ENCODE measurements around the gene NDNF.

Gene NDNF, protein sequence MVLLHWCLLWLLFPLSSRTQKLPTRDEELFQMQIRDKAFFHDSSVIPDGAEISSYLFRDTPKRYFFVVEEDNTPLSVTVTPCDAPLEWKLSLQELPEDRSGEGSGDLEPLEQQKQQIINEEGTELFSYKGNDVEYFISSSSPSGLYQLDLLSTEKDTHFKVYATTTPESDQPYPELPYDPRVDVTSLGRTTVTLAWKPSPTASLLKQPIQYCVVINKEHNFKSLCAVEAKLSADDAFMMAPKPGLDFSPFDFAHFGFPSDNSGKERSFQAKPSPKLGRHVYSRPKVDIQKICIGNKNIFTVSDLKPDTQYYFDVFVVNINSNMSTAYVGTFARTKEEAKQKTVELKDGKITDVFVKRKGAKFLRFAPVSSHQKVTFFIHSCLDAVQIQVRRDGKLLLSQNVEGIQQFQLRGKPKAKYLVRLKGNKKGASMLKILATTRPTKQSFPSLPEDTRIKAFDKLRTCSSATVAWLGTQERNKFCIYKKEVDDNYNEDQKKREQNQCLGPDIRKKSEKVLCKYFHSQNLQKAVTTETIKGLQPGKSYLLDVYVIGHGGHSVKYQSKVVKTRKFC

DNA sequence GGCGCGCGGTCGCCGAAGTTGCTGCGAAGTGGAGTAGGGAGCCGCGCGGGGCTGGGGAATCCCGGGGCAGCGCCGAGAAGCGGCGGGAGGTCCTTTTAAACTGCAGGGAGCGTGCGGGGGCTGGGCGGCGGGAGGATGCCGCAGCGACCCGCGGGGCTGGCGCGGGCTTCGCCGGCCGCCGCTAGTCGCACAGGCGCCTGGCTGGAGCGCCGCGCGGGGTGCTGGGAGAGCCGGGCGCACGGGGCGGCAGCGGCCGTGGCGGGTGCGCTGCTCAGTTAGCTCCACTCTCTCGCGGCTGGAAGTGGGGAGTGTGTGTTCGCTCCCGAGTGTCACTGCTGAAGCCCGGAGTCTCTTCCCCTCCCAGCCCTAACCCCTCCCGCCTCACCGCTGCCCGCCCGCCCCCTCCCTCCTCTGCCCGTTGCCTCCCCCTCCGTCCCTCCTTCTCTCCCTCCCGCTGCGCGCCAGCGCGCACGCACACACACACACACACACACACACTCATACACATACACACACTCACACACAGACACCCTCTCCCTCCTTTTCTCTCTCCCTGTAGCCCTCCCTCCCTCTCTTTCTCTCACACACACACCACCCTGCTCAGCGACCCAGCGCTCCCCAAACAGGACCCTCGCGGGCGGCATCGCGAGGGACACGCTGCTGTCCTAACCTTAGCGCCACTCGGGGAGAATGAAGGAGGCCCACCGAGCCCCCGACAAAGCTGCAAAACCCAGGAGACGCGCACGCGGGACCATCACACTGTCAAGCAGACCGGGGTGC, at the start of gene NDNF:
TSS of gene NDNF (minus strand) at position 312 of the 780 bp plus-strand sequence. CDS start 26,698 bp downstream, outside the sequence.
- peak; percentile 27 to 41 for DNase-seq

- DNase-seq, result no peak
Measured at GRCh38 chr4:121119715-121120114, 47.4 kb upstream of the NDNF start.

GRCh38 chr4:121118344-121118743, 46.0 kb upstream of the NDNF start:
- no peak for DNase-seq

GRCh38 chr4:121114756-121115155, 42.4 kb upstream of the NDNF start:
- DNase-seq, result no peak

GRCh38 chr4:121112530-121112929, 40.2 kb upstream of the NDNF start:
- peak in 1 of 2 donors; percentile 14 for DNase-seq

- DNase-seq, result no peak
Measured at GRCh38 chr4:121108557-121108956, 36.2 kb upstream of the NDNF start.

- DNase-seq, result no peak
Measured at GRCh38 chr4:121107507-121107906, 35.2 kb upstream of the NDNF start.

GRCh38 chr4:121100093-121100775, 27.9 kb upstream of the NDNF start:
- no peak for DNase-seq

DNA sequence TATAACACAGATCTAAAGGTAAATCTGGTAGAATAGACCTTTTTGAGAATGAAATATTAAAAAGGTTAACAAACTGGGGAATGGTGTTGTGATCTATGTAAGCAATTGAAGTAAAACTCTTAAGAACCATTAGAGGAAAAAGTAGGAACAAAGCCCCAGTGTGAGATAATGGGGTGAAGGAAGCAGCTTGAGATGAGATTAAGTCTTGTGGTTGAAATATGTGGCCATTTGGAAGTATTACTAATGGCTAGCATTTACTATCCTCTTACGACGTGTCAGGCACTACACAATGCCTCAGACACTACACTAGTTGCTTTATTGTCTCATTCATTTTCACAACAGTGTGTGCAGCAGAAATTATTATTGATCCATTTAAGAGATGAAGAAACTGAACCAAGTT, 25.9 kb upstream of the NDNF start:
- no peak for DNase-seq

- DNase-seq, result peak in 1 of 2 donors; percentile 49
Measured at GRCh38 chr4:121096629-121097028, 24.3 kb upstream of the NDNF start.

- DNase-seq, result no peak
Measured at GRCh38 chr4:121096191-121096590, 23.9 kb upstream of the NDNF start.

- no peak for DNase-seq
Measured at GRCh38 chr4:121094297-121094966, 22.1 kb upstream of the NDNF start.

- no peak for DNase-seq
Measured at GRCh38 chr4:121093261-121093660, 20.9 kb upstream of the NDNF start.

GRCh38 chr4:121091941-121092340, 19.6 kb upstream of the NDNF start:
- no peak for DNase-seq

GRCh38 chr4:121088867-121089266, 16.5 kb upstream of the NDNF start:
- DNase-seq, result no peak

GRCh38 chr4:121079376-121079775, 7.0 kb upstream of the NDNF start:
- DNase-seq, result no peak

GRCh38 chr4:121077496-121077895, 5.2 kb upstream of the NDNF start:
- no peak for DNase-seq

GRCh38 chr4:121076416-121076815, 4.1 kb upstream of the NDNF start:
- no peak for DNase-seq

GRCh38 chr4:121073672-121074381, 1.5 kb upstream of the NDNF start:
- no peak for DNase-seq

DNA sequence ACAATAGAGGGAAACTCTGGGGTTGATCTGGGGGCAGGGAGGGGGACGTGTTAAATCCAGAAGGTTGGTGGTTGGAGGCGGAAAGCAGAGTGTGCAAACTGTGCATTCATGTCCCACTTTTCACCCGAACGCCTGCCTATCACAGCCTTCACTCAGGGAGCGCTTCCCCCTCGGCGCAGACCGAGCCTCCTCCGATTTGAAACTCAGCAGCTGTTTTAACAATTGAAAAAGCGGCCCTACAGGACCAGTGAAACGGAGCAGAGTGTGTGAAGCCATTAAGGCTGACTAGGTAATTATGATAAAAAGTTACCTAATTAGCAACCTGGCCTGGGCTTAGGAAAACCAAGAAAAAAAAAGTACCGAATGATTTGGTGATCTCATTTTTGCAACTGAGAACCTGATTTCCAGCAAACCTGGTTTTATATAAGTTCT, 685 bp upstream of the NDNF start:
- peak in 1 of 2 donors; percentile 2 for DNase-seq

GRCh38 chr4:121071640-121072223, 603 bp downstream of the NDNF start:
- DNase-seq, result no peak

Measured in CD4-positive, alpha-beta T cell treated with Interleukin-4 for 1 hour (primary cell).